HG02759 (cell line): Measurements from ENCODE around the gene SLC25A45.

Source experiments
- ATAC-seq: cut with Tn5 transposase; IDR thresholded peaks from one replicate; pipeline ENCODE4 v1.9.1; 2021; ENCODE audit warnings: mild to moderate bottlenecking, moderate library complexity; ENCODE audit not compliant: unreplicated experiment

The SLC25A45 gene, protein sequence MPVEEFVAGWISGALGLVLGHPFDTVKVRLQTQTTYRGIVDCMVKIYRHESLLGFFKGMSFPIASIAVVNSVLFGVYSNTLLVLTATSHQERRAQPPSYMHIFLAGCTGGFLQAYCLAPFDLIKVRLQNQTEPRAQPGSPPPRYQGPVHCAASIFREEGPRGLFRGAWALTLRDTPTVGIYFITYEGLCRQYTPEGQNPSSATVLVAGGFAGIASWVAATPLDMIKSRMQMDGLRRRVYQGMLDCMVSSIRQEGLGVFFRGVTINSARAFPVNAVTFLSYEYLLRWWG

DNA sequence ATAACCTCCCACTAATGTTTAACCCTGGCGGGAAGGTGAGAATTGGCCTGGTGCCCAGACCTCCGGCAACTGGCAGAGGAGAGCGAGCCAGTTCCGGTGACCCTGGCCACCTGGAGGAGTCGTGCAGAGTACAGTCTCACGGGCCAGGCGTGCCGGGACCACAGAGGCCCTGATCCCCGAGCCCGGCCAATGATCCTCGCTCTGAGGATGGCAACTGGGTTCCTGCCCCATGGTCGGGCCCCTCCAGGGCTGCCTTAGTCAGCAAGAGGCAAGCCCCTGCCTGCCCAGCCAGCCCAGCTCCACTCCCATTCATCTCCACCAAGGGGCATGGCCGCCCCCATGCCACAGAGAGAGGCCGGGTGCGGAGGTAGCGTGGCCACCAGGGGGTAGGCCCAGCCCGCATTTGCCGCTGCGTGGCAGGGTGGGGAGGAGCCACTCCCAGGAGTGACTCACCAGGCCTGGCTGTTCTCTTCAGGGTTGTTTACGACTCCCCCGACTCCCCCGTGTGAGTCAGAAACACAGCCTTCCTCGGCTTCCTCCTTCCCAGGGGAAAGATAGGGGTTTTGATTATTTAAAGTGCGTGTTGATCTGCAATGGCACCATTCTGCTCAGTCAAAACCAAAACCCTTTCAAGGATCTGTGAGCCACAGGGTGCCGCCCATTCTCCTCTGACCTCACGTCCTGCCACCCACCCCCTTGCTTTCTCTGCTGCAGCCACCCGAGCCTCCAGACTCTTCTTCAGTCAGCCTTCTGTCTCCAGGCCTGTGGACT, at the start of gene SLC25A45:
SLC25A45 (minus strand) TSS at position 614 of the 771 bp plus-strand sequence. CDS start 695 bp downstream, outside the sequence.
- peak; percentile 70 for ATAC-seq

DNA sequence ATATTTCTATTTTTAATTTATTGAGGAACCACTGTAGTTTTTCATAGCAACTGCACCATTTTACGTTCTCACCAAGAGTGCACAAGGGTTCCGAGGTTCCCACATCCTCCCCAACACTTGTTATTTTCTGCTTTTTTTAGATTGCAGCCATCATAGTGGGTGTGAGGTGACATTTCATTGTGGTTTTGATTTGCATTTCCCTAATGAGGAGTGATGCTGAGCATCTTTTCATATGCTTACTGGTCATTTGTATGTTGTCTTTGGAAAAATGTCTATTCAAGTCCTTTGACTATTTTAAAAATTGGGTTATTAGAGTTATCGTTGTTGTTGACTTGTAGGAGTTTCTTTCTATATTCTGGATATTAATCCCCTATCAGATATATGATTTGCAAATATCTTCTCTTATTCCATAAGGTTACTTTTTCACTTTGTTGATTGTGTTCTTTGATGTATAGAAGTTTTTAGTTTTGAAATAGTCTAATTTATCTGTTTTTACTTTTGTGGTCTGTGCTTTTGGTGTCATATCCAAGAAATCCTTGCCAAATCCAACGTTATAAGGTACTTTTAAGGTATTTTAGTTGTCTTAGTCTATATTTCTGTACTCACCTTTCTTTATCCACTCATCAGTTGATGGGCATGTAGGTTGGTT, 49.1 kb upstream of the SLC25A45 start:
- peak; percentile 31 for ATAC-seq

DNA sequence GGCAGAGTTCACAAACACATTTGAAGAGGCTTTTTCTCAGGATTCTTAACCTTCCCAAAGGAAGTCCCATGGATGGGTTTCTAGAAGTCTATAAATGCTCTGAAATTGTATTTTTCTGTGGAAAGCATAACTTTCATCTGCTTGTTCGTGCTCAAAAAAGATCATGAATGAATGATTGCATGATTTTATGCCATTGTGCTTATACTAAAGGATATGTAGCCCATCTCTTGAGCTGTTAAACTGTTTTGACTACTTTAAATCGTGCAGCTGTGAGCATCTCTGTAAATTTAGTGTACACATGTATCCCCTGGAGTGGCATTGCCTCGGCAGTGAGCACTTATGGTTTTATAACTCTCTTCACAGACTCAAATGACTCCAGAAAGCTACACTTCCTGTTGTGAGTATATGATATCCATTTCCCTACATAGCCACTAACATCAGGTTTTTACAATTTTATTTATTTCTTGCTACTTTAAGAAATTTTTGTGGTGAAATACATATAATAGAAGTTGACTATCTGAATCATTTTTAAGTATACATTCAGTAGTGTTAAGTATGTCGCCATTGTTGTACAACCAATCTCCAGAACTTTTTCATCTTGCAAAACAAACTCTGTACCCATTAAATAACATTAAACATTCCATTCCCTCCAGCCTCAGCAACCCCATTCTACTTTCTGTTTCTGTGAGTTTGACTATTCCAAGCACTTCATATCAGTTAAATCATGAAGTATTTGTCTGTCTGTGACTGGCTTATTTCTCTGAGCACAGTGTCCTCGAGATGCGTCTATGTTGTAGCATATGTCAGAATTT, 48.2 kb upstream of the SLC25A45 start:
- ATAC-seq = no peak

DNA sequence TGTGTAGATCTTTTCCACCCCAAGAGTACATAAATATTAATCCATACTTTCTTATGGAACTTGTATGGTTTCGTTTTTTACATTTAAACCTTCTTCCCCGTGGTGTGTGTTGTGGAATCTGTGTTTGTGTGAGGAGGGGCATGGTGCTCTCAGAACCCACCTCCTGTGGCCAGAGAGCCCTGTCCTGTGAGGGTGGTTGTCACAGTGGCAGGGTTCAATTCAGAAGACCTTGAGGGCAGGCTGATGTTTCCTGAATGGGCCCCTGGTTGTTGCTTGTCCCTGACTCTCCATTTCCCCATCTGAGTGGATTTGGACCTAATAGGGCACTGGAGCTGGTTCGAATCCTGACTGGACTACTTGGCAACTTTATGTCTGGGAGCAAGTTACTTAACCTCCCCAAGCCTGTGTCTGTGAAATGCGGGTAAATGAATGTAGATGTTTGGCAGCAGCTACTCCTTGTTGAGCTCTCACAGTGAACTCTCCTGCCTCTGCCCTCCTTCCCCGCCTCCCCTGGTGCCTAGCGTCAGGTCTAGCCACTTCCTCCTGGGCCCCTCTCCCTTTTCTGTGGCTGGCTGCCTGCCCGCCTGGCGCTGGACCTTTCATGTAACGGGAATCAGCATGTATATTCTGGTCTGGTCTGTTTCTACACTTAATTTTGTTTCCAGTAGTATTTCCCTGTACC, 47.4 kb upstream of the SLC25A45 start:
- no peak for ATAC-seq

DNA sequence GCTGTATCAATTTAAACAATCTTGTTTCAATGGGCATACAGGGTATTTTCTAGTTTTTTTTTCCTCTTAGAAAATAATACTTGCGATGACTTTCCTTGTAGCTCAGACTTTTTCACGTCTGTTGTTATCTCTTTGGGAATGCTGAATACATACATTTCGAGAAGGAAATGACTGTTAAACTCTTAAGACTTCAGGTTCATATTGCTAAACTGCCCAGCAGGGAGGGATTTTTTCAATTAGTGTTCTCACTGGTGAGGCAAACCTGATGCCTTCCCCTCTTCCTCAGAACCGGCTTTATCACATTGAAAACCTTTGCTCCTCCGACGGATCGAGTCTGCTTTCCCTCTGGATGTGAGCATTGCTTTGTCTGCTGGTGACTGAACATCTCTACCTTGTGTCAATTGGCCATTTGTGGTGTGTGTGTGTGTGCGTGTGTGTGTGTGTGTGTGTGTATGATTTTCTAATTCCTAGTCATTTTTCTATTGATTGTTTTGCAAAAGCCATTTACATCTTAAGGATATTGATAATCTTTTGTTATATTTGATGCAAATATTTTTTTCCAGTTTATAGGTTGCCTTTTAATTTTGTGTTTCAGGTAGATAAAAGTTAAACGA, 46.7 kb upstream of the SLC25A45 start:
- no peak for ATAC-seq

DNA sequence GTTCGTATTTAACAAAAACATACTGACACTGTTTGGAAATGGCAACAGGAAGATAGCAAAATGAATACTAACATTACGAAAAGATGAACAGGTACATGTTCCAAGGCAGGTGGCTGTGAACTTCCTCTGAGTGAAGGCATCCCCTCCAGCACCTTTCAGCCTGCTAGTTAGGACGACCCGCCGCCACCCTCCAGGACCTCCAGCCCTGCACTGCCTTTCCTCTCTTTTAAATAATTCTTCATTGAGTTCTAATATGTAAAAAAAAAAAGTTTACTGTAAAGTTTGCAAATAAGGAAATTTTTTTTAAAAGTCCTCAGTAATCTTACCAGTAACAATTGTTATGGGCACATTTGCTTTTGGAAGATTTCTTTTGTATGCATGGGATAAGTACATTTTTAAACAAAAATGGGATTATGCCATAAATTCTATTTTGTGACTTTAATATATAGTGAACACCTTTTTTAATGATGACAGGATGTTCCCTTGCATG, 46.2 kb upstream of the SLC25A45 start:
- no peak for ATAC-seq

DNA sequence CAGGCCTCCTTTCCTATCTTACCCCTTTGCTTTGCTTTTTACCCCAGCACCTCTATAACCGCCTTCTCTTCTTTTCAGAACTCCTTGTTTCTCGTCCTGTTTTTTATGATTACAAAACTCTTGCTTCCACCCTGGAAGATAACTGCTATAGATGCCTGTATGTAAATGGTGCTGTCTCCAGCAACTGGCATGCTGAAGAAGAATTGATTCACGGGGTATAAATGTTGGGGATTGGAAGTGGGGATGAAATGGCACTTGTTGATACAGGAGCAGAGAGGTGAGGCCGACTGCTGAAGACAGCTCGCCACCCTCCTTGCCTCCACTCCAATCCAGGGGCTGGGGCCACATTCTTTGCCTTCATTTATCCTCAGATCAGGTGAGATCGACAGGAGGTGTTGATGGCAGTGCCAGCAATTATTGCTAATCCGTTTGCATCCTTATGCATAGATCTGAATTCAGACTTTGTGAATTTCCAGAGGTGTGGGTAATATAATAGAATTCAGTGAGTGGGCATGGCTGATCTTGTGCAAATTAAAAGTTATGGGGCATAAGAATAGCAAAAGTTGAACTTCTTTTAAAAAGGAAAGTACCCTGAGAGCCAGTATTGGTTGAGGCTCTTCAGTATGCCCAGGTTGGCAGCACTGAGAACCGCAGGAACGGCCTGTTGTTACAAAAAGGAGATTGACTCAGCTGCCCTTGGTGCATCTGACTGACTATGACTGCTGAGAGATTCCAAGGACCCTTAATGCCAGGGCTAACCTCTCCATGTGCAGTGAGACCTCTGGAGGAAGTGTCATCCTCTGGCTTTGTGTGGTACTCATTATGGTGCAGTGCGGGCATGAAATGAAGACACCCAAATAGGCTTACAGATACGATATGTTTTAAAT, 45.5 kb upstream of the SLC25A45 start:
- ATAC-seq = no peak

DNA sequence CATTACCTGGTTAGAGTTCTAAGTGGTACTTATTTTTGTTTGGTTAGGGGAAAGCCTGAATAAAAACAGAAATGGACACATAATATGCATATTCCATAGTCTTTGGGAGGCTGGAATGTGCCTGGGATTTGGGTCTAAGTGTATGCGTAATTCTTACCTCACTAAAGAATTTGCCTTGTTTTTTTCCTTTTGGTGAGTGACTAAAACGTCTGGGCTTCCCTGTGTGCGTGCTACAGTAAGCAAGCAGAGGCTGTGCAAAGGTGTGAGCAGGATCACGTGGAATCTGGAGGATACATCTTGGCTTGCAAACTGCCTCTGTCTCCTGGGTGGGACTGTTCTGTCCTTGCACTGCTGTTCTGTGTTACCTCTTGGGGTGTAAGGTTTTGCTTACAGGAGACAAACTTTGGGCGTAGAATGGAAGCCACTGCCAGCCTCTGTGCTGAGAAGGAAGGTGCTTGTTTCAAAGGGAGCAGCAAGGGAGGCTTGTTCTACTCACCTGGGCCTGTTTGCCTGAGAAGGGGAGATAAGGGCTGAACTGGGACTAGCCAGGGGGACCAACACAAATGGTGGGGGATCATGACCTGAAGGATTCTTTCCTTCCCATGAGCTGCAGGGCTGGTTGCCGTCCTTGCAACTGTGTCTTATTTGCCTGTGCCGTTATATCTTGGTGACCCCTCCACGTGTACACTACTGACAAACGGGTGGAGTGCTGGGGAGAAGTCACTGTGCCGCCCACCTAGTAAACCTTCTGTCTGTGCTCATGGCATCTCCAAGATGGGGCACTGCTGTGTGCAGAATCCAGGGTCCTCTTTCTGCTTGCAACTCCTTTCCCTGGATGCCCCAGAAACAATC, 44.6 kb upstream of the SLC25A45 start:
- no peak for ATAC-seq

DNA sequence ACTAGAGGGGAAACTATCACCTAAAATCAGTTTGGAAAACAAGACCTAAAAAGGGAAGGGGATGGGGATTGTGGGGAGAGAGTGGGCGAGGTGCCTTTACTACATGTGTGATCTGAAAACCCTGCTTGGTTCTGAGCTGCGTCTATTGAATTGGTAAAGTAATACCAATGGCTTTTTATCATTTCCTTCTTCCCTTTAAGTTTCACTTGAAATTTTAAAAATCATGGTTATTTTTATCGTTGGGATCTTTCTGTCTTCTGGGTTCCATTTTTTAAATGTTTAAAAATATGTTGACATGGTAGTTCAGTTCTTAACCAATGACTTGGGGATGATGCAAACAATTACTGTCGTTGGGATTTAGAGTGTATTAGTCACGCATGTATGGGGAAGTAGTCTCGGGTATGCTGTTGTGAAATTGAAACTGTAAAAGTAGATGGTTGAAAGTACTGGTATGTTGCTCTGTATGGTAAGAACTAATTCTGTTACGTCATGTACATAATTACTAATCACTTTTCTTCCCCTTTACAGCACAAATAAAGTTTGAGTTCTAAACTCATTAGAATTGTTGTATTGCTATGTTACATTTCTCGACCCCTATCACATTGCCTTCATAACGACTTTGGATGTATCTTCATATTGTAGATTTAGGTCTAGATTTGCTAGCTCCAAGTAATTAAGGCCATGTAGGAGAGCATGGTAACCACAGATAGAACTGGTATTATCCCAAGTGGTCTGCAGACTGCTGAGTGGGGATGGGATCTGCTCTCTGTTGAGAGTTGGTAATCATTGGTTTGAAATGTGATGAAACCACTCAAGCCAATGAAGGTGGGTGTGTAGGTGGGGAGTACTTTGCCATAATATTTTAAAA, 43.8 kb upstream of the SLC25A45 start:
- no peak for ATAC-seq

DNA sequence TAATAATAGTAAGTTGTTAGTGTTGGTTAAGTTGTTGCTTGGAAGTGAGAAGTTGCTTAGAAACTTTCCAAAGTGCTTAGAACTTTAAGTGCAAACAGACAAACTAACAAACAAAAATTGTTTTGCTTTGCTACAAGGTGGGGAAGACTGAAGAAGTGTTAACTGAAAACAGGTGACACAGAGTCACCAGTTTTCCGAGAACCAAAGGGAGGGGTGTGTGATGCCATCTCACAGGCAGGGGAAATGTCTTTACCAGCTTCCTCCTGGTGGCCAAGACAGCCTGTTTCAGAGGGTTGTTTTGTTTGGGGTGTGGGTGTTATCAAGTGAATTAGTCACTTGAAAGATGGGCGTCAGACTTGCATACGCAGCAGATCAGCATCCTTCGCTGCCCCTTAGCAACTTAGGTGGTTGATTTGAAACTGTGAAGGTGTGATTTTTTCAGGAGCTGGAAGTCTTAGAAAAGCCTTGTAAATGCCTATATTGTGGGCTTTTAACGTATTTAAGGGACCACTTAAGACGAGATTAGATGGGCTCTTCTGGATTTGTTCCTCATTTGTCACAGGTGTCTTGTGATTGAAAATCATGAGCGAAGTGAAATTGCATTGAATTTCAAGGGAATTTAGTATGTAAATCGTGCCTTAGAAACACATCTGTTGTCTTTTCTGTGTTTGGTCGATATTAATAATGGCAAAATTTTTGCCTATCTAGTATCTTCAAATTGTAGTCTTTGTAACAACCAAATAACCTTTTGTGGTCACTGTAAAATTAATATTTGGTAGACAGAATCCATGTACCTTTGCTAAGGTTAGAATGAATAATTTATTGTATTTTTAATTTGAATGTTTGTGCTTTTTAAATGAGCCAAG, 42.9 kb upstream of the SLC25A45 start:
- ATAC-seq = no peak

DNA sequence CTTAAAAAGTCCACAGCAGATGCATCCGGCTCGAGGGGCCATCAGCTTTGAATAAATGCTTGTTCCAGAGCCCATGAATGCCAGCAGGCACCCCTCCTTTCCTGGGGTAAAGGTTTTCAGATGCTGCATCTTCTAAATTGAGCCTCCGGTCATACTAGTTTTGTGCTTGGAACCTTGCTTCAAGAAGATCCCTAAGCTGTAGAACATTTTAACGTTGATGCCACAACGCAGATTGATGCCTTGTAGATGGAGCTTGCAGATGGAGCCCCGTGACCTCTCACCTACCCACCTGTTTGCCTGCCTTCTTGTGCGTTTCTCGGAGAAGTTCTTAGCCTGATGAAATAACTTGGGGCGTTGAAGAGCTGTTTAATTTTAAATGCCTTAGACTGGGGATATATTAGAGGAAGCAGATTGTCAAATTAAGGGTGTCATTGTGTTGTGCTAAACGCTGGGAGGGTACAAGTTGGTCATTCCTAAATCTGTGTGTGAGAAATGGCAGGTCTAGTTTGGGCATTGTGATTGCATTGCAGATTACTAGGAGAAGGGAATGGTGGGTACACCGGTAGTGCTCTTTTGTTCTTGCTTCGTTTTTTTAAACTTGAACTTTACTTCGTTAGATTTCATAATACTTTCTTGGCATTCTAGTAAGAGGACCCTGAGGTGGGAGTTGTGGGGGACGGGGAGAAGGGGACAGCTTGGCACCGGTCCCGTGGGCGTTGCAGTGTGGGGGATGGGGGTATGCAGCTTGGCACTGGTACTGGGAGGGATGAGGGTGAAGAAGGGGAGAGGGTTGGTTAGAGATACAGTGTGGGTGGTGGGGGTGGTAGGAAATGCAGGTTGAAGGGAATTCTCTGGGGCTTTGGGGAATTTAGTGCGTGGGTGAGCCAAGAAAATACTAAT, 42.0 kb upstream of the SLC25A45 start:
- no peak for ATAC-seq

DNA sequence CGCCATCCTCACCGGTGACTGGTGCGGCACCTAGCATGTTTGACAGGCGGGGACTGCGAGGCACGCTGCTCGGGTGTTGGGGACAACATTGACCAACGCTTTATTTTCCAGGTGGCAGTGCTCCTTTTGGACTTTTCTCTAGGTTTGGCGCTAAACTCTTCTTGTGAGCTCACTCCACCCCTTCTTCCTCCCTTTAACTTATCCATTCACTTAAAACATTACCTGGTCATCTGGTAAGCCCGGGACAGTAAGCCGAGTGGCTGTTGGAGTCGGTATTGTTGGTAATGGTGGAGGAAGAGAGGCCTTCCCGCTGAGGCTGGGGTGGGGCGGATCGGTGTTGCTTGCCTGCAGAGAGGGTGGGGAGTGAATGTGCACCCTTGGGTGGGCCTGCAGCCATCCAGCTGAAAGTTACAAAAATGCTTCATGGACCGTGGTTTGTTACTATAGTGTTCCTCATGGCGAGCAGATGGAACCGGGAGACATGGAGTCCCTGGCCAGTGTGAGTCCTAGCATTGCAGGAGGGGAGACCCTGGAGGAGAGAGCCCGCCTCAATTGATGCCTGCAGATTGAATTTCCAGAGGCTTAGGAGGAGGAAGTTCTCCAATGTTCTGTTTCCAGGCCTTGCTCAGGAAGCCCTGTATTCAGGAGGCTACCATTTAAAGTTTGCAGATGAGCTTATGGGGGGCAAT, 41.2 kb upstream of the SLC25A45 start:
- ATAC-seq = no peak

DNA sequence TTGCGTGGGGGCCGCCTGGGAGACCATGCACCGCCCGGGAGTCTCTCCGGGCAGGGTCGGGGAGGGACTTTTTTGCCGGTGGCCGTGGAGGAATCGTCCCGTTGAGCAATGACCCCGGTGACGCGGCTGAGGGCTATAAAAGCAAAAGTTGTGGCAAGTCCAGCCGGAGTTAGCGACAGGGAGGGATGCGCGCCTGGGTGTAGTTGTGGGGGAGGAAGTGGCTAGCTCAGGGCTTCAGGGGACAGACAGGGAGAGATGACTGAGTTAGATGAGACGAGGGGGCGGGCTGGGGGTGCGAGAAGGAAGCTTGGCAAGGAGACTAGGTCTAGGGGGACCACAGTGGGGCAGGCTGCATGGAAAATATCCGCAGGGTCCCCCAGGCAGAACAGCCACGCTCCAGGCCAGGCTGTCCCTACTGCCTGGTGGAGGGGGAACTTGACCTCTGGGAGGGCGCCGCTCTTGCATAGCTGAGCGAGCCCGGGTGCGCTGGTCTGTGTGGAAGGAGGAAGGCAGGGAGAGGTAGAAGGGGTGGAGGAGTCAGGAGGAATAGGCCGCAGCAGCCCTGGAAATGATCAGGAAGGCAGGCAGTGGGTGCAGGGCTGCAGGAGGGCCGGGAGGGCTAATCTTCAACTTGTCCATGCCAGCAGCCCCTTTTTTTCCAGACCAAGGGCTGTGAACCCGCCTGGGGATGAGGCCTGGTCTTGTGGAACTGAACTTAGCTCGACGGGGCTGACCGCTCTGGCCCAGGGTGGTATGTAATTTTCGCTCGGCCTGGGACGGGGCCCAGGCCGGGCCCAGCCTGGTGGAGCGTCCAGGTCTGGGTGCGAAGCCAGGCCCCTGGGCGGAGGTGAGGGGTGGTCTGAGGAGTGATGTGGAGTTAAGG, 40.4 kb upstream of the SLC25A45 start, which contains the start of gene NEAT1:
NEAT1 (plus strand) TSS at position 166 of the 883 bp plus-strand sequence.
- ATAC-seq = peak; percentile 18
